Neural progenitor cell (in vitro differentiated cells): ENCODE measurements around the gene NR2F1.

Experiments used
- CTCF ChIP-seq: fragments of 200-600 bp; sonication (generic); IDR thresholded peaks from 2 replicates; pipeline ENCODE4 v1.5.1; 2017; ENCODE audit warnings: antibody characterized with exemption, mild to moderate bottlenecking
- EZH2 ChIP-seq: fragments of 200-600 bp; sonication (generic); IDR thresholded peaks from 2 replicates; pipeline ENCODE4 v1.6.1; 2017; ENCODE audit warnings: antibody characterized with exemption, mild to moderate bottlenecking, moderate library complexity
- EZH2phosphoT487 ChIP-seq: fragments of 200-600 bp; sonication (generic); IDR thresholded peaks from 2 replicates; pipeline ENCODE4 v1.6.1; 2017; ENCODE audit warnings: antibody characterized with exemption

GRCh38 chr5:93571114-93571949 lies 11.7 kb upstream of the NR2F1 start:
- TF ChIP-seq CTCF (no peak), EZH2 (peak; percentile 65), EZH2phosphoT487 (peak; percentile 37)
